T-helper 2 cell (primary cell): ENCODE data around the gene UGCG.
"Not testable (repeated sequence)": the region's sequence is repeated elsewhere in the genome, so short reads cannot be mapped to it uniquely, and the experiment has no call there.

Source experiments
- DNase-seq, 5 experiments: peaks; one replicate each; pipeline versions ENCODE4 v3.0.0 to v3.0.0-alpha.2; 2012 to 2022
- total RNA-seq, 2 donors: gene quantifications; one replicate each; lab custom pipeline; 2026; lab: John Stamatoyannopoulos, UW

Gene UGCG
- total RNA-seq = 82.8 to 84.5 reads per million in 2 donors

GRCh38 chr9:111895996-111896941 is at the start of gene UGCG:
Gene UGCG, plus strand, starts transcription at chr9:111896814. Its CDS starts 402 bp downstream, at chr9:111897216.
- peak; percentile 75 to 92 (median 79) for DNase-seq

- DNase-seq = no peak
These were observed 45.1 kb upstream of the UGCG start for GRCh38 chr9:111851553-111851952.

GRCh38 chr9:111852291-111852690 is 44.3 kb upstream of the UGCG start:
- no peak for DNase-seq

GRCh38 chr9:111853450-111853827 is 43.2 kb upstream of the UGCG start:
- no peak for DNase-seq

- DNase-seq = no peak
These were observed 41.8 kb upstream of the UGCG start for GRCh38 chr9:111854799-111855198.

- DNase-seq = no peak
These were observed 38.9 kb upstream of the UGCG start for GRCh38 chr9:111857555-111858211.

GRCh38 chr9:111860443-111860842 is 36.2 kb upstream of the UGCG start:
- DNase-seq = no peak

GRCh38 chr9:111863636-111864035 is 33.0 kb upstream of the UGCG start:
- DNase-seq = no peak

GRCh38 chr9:111866976-111867375 is 29.6 kb upstream of the UGCG start:
- peak in 1 of 5 experiments; percentile 43 for DNase-seq

GRCh38 chr9:111868475-111868874 is 28.1 kb upstream of the UGCG start:
- DNase-seq = no peak

GRCh38 chr9:111870774-111871498 is 25.7 kb upstream of the UGCG start:
- DNase-seq = peak in 1 of 5 experiments; percentile 81

- no peak for DNase-seq
These were observed 25.1 kb upstream of the UGCG start for GRCh38 chr9:111871499-111871855.

- DNase-seq = no peak
These were observed 23.7 kb upstream of the UGCG start for GRCh38 chr9:111872886-111873285.

- DNase-seq = no peak
These were observed 22.7 kb upstream of the UGCG start for GRCh38 chr9:111873901-111874300.

GRCh38 chr9:111874500-111874899 is 22.1 kb upstream of the UGCG start:
- no peak for DNase-seq

GRCh38 chr9:111875291-111875690 is 21.3 kb upstream of the UGCG start:
- DNase-seq = not testable (repeated sequence)

- not testable (repeated sequence) for DNase-seq
These were observed 20.9 kb upstream of the UGCG start for GRCh38 chr9:111875691-111876090.

- DNase-seq = no peak
These were observed 20.4 kb upstream of the UGCG start for GRCh38 chr9:111876179-111876578.

- DNase-seq = no peak
These were observed 19.2 kb upstream of the UGCG start for GRCh38 chr9:111877420-111877819.

- no peak for DNase-seq
These were observed 17.7 kb upstream of the UGCG start for GRCh38 chr9:111878946-111879345.

- no peak for DNase-seq
These were observed 9.5 kb upstream of the UGCG start for GRCh38 chr9:111886983-111887718.

GRCh38 chr9:111890334-111890733 is 6.3 kb upstream of the UGCG start:
- DNase-seq = no peak
